HG03520 (cell line): ENCODE data around the gene OVCH2.
"Not testable (repeated sequence)": the region's sequence is repeated elsewhere in the genome, so short reads cannot be mapped to it uniquely, and the experiment has no call there.

Source experiments
- ATAC-seq: cut with Tn5 transposase; IDR thresholded peaks from one replicate; pipeline ENCODE4 v1.9.1; 2021; ENCODE audit warnings: mild to moderate bottlenecking, moderate library complexity; ENCODE audit not compliant: unreplicated experiment

OVCH2 gene, protein sequence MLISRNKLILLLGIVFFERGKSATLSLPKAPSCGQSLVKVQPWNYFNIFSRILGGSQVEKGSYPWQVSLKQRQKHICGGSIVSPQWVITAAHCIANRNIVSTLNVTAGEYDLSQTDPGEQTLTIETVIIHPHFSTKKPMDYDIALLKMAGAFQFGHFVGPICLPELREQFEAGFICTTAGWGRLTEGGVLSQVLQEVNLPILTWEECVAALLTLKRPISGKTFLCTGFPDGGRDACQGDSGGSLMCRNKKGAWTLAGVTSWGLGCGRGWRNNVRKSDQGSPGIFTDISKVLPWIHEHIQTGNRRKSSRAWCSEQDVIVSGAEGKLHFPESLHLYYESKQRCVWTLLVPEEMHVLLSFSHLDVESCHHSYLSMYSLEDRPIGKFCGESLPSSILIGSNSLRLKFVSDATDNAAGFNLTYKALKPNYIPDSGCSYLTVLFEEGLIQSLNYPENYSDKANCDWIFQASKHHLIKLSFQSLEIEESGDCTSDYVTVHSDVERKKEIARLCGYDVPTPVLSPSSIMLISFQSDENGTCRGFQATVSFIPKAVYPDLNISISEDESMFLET

DNA sequence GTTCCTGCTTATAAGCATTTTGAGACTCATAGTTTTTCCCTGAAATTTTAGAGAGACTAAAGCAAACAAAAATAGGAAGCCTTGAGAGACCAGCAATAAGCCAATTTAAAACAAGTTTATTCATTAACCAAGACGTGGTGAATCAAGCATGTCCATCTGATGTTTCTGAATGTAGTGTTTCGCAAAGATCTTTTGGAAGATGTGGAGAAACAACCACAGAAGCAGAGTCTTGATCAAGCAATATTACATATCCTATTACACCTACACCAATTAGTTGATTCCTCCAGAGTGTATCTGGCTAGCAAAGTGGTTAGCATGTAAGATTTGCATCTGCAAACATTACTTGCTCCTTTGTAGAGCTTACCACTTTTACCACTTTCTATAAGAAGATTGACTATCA lies at the start of gene OVCH2:
TSS of gene OVCH2 (minus strand) at position 101 of the 400 bp plus-strand sequence. CDS start at position 18, 83 bp downstream.
- ATAC-seq, result no peak

DNA sequence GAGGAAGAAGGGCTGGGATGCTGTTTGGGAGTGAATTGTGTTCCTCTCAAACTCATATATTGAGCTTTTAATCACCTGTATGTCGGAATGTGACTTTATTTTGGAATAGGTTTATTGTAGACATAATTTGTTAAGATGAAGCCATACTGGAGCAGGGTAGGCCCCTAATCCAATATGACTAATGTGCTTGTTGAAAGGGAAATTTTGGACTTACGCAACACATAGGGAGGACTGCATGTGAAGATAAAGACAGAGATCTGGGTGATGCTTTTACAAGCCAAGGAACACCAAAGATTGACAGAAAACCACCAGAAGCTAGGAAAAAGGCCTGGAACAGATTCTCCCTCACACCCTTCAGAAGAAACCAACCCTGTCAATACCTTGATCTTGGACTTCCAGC lies 43.2 kb upstream of the OVCH2 start:
- no peak for ATAC-seq

DNA sequence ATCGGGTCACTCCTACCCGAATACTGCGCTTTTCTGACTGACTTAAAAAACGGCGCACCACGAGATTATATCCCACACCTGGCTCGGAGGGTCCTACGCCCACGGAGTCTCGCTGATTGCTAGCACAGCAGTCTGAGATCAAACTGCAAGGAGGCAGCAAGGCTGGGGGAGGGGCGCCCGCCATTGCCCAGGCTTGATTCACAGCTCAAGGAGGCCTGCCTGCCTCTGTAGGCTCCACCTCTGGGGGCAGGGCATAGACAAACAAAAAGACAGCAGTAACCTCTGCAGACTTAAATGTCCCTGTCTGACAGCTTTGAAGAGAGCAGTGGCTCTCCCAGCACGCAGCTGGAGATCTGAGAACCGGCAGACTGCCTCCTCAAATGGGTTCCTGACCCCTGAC lies 28.5 kb upstream of the OVCH2 start:
- ATAC-seq, result not testable (repeated sequence)

DNA sequence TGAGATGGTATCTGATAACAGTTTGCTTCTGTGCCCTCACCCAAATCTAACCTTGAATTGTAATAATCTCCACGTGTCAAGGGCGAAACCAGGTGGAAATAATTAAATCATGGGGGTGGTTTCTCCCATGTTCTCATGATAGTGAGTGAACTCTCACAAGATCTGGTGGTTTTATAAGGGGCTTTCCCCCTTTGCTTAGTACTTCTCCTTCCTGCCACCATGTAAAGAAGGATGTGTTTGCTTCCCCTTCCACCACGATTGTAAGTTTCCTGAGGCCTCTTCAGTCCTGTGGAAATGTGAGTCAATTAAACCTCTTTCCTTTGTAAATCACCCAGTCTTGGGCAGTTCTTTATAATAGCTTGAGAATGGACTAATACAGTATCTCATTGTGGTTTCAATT lies 8.5 kb upstream of the OVCH2 start:
- no peak for ATAC-seq

DNA sequence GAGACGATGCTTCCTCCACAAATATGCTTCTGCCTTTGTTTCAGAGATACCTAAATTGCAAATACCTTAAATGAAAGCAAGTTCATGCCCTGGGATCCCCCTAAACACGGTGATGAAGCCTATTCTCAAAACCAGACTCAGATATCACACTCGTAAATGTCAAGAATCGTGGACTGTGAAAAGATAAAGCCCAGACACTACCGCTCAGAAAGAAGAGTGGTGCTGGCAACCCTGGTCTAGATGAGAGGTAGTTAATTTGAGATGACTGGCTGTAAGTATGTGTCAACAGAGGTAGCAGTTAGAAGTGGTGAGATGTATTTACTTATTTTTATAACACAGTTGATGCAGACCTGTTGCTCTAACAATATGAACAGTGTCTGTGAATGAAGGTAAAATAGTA lies 2.5 kb downstream of the OVCH2 start:
- ATAC-seq, result no peak

DNA sequence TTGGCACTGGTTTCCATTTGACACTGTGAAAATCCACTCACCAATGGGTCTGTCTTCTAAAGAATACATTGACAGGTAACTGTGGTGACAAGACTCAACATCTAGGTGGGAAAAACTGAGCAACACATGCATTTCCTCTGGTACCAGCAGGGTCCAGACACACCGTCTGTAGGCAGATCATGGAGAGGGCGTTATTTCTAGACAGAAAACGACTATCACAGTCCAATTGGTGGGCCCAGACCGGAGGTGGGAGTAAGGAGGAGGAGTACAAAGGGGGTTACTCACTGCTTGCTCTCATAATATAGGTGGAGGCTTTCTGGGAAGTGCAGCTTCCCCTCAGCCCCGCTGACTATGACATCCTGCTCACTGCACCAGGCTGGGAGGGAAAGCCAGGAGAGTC lies 9.9 kb downstream of the OVCH2 start:
- ATAC-seq, result no peak

DNA sequence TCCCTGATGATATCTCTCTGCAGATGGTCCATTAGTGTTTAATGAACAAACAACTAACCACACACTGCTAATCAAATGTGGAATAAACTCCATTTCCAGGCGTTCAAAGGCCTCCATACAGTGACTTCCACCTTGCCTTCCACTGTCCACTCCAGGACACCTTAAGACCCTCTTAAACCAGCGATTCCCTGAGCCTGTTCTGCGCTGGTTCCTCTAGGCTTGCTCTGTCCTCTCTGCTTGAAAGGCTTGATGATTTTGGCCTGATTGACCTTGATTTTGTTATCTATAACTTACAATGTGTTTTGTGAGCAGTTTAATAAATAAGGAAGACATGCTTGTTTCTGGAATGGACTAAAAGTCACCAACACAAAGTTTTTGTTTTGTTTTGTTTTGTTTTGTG lies 12.0 kb downstream of the OVCH2 start:
- no peak for ATAC-seq

DNA sequence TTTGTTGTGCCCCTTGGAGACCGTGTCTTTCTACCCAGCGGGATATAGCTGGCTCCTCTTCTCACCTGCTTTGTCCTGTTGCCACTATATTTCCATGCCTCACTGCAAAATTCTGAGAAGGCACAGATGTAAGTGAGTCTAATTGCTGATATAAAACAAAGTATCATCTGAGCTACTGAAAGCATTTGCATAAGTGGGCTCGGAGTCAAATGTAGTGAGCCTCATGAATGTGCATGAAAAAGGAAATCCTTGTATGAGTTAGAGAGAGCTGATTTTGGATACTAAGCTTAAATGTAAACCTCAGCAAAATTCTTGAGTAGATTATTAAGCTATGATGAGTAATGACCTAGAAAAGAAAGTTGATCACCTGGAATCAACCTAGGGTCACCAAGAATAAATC lies 13.9 kb downstream of the OVCH2 start:
- no peak for ATAC-seq

DNA sequence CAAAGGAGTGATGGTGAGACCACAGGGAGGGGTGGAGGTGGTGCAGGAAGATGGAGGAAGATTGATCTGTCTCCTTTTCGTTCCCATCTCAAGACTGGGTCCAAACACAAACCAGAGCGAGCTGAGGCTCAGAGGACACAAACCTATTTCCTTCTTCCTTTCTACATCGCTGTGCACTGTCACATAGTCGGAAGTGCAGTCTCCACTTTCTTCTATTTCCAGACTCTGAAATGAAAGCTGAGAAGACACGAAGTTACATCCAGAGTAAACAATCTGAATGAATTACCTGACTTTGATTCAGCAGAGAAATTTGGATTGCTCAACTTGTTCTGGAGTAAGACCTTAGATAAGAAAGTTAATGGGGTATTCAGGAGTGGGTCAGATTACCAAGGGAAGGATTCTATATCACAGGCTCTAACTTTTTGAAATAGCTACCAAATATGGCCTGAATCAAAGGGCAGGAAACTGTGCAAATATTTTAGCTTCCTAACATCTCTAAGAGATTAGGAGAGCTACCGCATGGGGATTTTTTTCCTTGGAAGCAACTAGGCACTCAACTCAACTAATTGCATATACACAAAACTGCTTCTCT lies 14.4 kb downstream of the OVCH2 start:
- no peak for ATAC-seq

DNA sequence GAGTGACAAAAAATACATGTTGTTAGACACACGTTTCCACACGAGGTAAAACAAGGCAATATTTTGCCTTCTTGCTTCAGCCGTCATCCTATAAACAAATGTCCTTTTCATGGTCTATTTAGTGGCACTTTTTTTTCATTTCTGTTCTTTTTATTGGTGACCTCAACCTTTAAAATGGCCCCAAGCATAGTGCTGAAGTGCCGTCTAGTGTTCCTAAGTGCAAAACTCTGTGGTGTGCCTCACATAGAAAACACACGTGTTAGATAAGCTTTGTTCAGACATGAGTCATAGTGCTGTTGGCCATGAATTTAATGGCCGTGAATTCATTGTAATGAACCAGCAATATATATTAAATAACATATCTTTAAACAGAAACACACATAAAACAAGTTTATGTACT lies 15.6 kb downstream of the OVCH2 start:
- ATAC-seq, result no peak

DNA sequence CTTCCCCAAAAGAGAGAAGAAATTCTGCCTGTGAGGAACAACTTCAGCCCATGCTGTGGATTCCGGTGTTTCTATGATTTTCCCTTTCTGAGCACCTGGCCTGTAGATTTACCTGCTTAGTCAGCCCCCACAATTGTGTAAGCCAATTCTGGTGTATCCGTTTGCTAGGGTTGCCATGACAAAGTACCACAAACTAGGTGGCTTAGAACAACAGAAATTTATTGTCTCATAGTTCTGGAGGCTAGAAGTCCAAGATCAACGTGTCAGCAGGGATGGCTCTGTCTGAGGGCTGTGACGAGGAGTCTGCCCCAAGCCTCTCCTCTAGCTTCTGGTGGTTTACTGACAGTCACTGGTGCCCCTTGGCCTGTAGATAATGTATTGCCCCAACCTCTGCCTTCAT lies 17.0 kb downstream of the OVCH2 start:
- ATAC-seq, result no peak

DNA sequence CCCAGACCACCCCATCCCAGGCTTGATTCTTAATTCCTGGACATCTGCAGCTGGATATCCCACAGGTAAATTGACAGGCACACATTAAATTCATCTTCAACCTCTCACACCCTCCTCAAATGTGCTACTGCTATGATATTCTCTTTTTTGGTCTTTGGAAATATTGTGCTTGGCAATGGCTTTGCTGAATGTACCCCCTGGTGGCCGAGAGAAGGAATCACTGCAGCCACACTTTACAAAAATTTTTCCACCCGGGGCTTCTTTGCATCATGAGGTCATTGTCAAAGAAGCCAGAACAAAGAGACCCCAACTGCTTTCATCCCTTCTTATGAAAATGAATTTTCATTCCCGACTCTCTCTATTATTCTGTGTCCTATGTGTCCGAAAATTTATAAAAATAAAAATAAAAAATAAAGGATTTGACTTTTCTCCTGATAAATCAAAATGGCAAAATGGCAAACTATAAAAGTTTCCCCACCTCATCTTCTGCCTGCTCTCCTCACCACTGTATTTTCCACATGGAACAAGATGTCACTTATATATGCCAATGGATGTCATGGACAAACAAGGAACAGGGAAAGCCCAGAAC lies 17.9 kb downstream of the OVCH2 start:
- no peak for ATAC-seq

DNA sequence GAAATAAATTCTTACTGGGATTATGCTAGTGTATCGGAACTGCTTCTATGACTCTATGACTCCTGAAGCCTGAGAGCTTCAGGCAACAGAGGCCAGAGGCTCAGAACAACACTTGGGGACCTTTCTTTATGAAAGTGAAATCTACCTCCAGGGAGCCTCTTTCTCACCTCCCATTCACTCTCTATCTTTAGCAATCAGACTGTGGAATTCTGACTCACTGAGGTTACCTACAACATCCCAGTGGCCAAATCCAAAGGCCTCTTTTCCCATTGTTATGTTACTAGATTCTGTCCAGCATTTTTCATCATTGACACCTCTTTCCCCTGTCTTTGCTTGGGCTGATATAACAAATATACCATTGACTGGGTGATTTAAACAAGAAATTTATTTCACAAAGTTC lies 18.9 kb downstream of the OVCH2 start:
- no peak for ATAC-seq

DNA sequence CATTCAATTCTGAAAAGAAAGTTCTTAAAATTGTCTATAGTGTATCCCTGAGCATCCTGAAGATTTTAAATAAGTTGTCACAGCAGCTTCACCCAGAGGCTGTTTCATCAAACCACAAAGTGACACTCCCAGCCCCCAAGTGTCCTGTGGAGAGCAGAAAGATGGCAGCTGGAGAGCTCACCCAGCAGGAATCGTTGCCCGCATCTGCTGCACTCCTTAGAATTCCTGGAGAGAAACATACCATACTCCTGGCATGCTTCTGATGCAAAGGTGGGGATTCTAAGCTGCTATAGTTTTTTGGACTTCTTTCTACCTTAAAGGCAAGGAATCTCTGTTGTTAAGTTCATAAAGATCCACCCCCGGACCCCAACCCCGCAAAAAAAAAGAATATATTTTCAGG lies 19.5 kb downstream of the OVCH2 start:
- ATAC-seq, result no peak

DNA sequence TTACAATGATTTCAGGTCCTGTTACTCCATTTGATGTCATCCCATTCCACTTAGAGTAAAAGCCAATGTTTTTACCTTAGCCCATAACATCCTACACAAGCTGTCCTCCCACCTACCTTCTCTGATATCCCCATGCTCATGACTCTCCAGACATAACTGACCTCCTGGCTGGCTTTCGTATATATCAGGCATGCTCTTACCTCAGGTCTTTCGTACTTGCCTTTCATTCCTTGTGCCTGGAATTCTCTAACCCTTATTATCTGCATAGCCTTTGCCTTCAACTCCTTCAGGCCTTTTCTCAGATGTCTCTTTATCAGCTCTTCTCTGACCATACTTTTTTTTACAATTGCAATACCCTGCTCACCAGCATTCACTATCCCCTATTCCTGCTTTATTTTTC lies 22.7 kb downstream of the OVCH2 start:
- no peak for ATAC-seq

DNA sequence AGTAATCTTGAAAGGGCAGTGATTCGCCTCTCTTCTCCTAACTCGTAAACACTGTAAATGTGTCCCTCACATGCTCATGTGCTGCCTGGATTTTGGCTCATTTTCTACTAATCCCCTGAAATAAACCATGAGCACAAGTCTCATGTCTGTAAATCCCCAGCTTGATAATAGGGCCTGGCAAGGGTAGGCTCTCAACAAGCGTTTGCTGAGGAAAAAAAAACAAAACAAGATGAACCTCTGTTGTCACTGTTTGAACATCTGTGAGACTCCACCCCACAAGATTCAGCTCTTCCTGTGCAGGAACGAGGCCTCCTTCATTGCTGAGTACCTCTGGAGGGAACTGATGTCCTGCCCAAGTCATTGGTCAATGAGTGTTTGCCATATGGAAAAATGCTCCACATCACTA lies 28.5 kb downstream of the OVCH2 start:
- no peak for ATAC-seq

DNA sequence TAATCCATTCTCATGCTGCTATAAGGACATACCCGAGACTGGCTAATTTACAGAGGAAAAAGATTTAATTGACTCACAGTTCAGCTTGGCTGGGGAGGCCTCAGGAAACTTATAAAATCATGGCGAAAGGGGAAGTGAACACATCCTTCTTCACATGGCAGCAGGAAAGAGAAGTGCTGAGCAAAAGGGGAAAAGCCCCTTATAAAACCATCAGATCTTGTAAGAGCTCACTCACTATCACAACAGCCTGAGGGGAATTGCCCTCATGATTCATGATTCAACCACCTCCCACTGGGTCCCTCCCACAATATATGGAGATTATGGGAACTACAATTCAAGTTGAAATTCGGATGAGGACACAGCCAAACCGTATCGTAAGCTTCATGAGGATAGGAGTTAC lies 29.2 kb downstream of the OVCH2 start:
- no peak for ATAC-seq

DNA sequence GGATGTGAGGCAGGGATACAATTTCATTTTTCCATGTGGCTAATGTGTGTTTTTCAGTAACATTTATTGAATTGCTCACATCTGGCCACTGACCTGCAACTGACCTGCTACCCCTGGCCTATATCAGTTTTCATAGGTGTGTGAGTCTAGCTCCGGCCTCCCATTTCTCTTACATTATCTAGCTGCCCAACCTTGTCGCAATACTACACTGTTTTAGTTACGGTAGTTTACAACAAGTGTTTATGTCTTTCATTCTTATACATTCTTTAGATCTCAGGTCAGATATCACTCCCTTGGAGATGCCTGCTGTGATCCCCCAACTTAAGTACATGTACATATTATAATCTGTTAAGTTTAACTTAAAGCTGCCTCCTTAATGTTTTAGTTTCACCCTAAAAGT lies 30.6 kb downstream of the OVCH2 start:
- ATAC-seq, result no peak

DNA sequence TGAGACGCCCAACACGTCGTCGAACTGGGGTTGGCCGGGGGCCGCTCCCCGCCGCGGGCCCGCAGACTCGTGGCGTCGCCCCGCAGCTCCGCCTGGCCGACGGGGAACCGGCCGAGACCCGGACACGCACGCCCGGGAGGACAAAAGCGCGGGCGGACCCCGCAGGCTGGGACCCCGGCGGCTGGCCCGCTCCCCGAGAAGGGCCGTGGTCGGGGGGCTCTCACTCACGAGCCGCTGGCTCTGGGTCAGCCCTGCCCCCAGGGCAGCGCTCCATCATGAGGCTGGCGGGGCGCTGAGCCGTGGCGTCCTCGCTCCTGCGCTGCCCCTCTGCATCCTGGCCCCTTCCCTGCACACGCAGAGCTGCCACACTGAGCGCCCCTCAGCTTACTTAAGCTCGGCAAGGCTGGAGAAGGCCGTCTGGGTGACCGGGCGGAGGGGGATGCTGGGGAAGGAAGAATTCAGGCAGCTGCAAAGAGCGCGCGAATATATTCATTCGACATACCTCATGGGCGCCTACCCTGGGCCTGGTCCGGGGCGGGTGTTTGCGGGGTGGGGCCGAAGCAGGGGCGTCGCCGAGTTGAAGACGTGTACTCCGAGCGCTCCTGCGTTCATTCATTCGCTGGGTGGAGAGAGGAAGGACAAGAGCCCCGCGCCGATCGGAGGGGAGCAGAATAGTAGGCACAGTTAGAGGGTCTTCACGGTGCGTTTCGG lies 32.4 kb downstream of the OVCH2 start:
- ATAC-seq, result no peak

DNA sequence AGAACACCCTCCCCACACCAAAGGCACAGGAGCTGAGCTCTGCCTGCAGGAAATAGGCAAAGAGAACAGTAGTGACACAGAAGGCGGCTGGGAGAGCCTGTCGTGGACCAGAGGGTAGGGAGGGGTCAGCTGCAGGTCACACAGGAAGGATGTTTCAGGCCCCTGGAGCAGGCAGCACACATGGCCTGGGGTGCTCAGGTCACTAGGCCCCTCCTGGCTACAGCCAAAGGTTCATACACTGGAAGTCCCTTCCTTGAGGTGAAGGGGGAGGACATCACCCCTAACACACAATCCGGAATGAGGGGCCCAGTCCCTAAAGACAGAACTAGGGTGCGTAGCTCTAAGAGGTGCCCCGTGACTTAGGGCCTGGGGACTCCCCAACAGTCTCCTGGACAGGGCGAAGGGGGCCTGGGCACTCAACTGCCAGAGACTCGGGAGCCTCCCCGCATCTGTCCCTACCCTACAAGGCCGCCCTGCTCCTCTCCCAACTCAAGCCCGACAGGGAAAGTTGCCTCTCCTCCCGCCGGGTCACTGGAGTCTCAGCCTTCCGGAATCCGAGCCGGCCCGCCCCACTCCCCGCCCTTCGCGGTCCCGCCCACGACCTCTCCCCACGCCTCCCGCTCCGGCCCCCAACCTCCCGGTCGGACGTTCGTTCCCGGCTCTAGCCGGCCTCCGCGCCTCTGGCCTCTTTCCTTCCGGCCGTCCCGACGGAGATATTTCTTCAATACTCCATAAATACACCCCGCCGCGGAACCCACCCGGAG lies 33.1 kb downstream of the OVCH2 start, which contains the start of gene CYB5R2:
TSS of gene CYB5R2 (minus strand) at position 541 of the 764 bp plus-strand sequence. CDS start 675 bp downstream, outside the sequence.
- no peak for ATAC-seq
